Neuronal stem cell (in vitro differentiated cells): Measurements from ENCODE around the gene ERH.

Experiments used
- DNase-seq: peaks from one replicate; pipeline ENCODE4 v3.0.0-alpha.2; 2013; ENCODE audit warnings: low spot score
- H2AFZ ChIP-seq: one replicate; pipeline ENCODE4 v1.6.1; 2013; ENCODE audit warnings: mild to moderate bottlenecking, low read length, inconsistent platforms
- H2AK5ac ChIP-seq: 2 replicates; pipeline ENCODE4 v1.6.1; 2013; ENCODE audit warnings: low read depth, mild to moderate bottlenecking, inconsistent platforms, low read length, moderate library complexity, mixed read lengths
- H2BK120ac ChIP-seq: 2 replicates; pipeline ENCODE4 v1.6.1; 2013; ENCODE audit warnings: low read depth, mild to moderate bottlenecking, inconsistent platforms, low read length, moderate library complexity, mixed read lengths
- H2BK12ac ChIP-seq: one replicate; pipeline ENCODE4 v1.6.1; 2013; ENCODE audit warnings: low read length, inconsistent platforms
- H2BK15ac ChIP-seq: 2 replicates; pipeline ENCODE4 v1.6.1; 2013; ENCODE audit warnings: mild to moderate bottlenecking, low read length, inconsistent platforms, mixed read lengths
- H2BK5ac ChIP-seq: one replicate; pipeline ENCODE4 v1.6.1; 2013; ENCODE audit warnings: inconsistent platforms, mild to moderate bottlenecking, low read length, moderate library complexity
- H3K14ac ChIP-seq: one replicate; pipeline ENCODE4 v1.6.1; 2013; ENCODE audit warnings: low read length, inconsistent platforms
- H3K18ac ChIP-seq: 2 replicates; pipeline ENCODE4 v1.6.1; 2013; ENCODE audit warnings: low read length, inconsistent platforms
- H3K23ac ChIP-seq: 2 replicates; pipeline ENCODE4 v1.6.1; 2013; ENCODE audit warnings: low read depth, mild to moderate bottlenecking, mixed read lengths, low read length, inconsistent platforms; ENCODE audit not compliant: poor library complexity
- H3K27ac ChIP-seq: replicated peaks from 3 replicates; pipeline ENCODE4 v1.5.1; 2013; ENCODE audit warnings: low read length, inconsistent platforms
- H3K27me3 ChIP-seq, 3 experiments: 2 replicates each; pipeline ENCODE4 v1.6.1; 2013; ENCODE audit warnings: low read length in 3 of 3, mild to moderate bottlenecking in 2 of 3, inconsistent platforms in 1 of 3, low read depth in 1 of 3, mixed read lengths in 1 of 3, moderate library complexity in 1 of 3; ENCODE audit not compliant: control insufficient read depth in 3 of 3, insufficient read depth in 3 of 3
- H3K36me3 ChIP-seq, 2 donors: replicated peaks in 1 of 2; 2 replicates each; pipeline ENCODE4 v1.6.1; 2013; ENCODE audit warnings: low read length in 2 of 2; ENCODE audit not compliant: control insufficient read depth in 2 of 2, insufficient read depth in 2 of 2
- H3K4ac ChIP-seq: 2 replicates; pipeline ENCODE4 v1.6.1; 2013; ENCODE audit warnings: inconsistent platforms, mild to moderate bottlenecking, low read length, moderate library complexity
- H3K4me1 ChIP-seq, 2 donors: 1 replicate in 1 of 2; 2 replicates in 1 of 2; pipeline ENCODE4 v1.6.1; 2013; ENCODE audit warnings: low read length in 2 of 2, low read depth in 1 of 2; ENCODE audit not compliant: control insufficient read depth in 2 of 2, insufficient read depth in 1 of 2
- H3K4me2 ChIP-seq: one replicate; pipeline ENCODE4 v1.6.1; 2013; ENCODE audit warnings: mild to moderate bottlenecking, low read length, inconsistent platforms; ENCODE audit not compliant: insufficient read depth, poor library complexity, severe bottlenecking
- H3K4me3 ChIP-seq, 2 donors: 2 replicates each; pipeline ENCODE4 v1.5.1; 2013; ENCODE audit warnings: low read length in 2 of 2, mild to moderate bottlenecking in 2 of 2, inconsistent platforms in 1 of 2, moderate library complexity in 1 of 2
- H3K79me1 ChIP-seq: one replicate; pipeline ENCODE4 v1.6.1; 2013; ENCODE audit warnings: low read depth, mild to moderate bottlenecking, inconsistent platforms, low read length, moderate library complexity
- H3K9ac ChIP-seq: one replicate; pipeline ENCODE4 v1.6.1; 2013; ENCODE audit warnings: mild to moderate bottlenecking, low read depth, low read length, inconsistent platforms; ENCODE audit not compliant: poor library complexity
- H3K9me3 ChIP-seq, 2 donors: replicated peaks in 1 of 2; 2 replicates each; pipeline versions ENCODE3 to v1.6.1; 2013; ENCODE audit warnings: low read length in 2 of 2, mild to moderate bottlenecking in 2 of 2, inconsistent platforms in 1 of 2, low read depth in 1 of 2, mixed read lengths in 1 of 2, moderate library complexity in 1 of 2; ENCODE audit not compliant: control insufficient read depth in 2 of 2, insufficient read depth in 1 of 2
- H4K8ac ChIP-seq: one replicate; pipeline ENCODE4 v1.6.1; 2013; ENCODE audit warnings: low read depth, mild to moderate bottlenecking, inconsistent platforms, low read length, moderate library complexity
- H4K91ac ChIP-seq: one replicate; pipeline ENCODE4 v1.6.1; 2013; ENCODE audit warnings: low read length, low read depth, mild to moderate bottlenecking, inconsistent platforms; ENCODE audit not compliant: poor library complexity
- WGBS, 2 donors: extraction: QIAGEN DNeasy Blood & Tissue Kit; methylation state at CpG; one replicate each; pipeline ENCODE4 v1.1.7; 2013; ENCODE audit warnings: missing lambda C conversion rate in 2 of 2, mixed read lengths in 1 of 2; ENCODE audit not compliant: insufficient read length in 2 of 2, insufficient replicate concordance in 1 of 2; ENCODE audit errors: extremely low coverage in 2 of 2; 5-methylcytosine and 5-hydroxymethylcytosine counted together

The ERH gene

DNA sequence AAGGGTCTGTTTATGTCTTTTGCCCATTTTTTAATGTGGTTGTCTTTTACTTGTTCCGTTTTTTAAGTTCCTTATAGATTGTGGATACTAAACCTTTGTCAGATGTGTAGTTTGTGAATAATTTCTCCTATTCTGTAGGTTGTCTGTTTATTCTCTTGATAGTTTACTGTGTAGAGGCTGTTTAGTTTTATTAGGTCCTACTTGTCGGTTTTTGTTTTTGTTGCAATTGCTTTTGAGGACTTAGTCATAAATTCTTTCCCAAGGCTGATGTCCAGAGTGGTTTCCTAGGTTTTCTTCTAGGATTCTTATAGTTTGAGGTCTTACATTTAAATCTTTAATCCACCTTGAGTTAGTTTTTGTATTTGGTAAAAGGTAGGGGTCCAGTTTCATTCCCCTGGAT, 34.3 kb upstream of the ERH start:
- Histone ChIP-seq H3K27me3 (no peaks in the 10 kb centered on the region), H3K18ac (no peak overlapping the region), H2AK5ac (no peak overlapping the region), H2BK15ac (no peak overlapping the region), H3K4ac (no peak overlapping the region), H3K79me1 (no peaks in the 10 kb centered on the region), H3K4me2 (no peak overlapping the region), H3K9ac (no peak overlapping the region), H2BK12ac (no peak overlapping the region), H3K14ac (no peak overlapping the region), H3K9me3 (peaks cover 0 to 15% of the 10 kb centered on the region in 2 donors), H3K4me1 (no peaks in the 10 kb centered on the region), H2AFZ (no peak overlapping the region), H3K27ac (no peak overlapping the region), H3K36me3 (peaks cover 0 to 20% of the 10 kb centered on the region in 2 donors), H4K8ac (no peak overlapping the region), H4K91ac (no peak overlapping the region), H2BK120ac (no peak overlapping the region), H3K23ac (no peak overlapping the region), H2BK5ac (no peak overlapping the region), H3K4me3 (no peak overlapping the region)
- WGBS, 2 donors, result no CpG with 5 or more reads among the region's 2 CpGs
- no peak for DNase-seq

DNA sequence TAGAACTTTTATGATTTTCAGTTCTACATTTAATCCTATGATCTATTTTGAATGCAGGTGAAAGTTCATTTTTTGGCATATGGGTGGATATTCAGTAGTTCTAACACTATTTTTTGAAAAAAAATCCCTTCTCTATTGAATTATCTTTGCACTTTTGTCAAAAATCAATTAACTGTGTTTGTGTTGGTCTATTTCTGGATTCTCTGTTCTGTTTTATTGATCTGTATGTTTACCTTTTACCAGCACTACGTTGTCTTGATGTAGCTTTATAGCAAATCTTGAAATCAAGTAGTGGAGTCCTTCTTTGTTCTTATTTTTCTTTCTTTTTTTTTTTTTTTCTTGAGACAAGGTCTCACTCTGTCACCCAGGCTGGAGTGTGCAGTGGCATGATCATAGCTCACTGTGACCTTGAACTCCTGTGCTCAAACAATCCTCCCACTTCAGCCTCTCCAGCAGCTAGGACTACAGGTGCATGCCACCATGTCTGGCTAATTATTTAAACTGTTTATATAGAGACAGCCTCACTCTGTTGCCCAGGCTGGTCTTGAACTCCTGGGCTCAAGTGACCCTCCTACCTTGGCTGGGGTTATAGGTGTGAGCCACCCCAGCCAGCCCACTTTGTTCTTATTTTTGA, 32.3 kb upstream of the ERH start:
- peaks cover 7 to 39% of the 10 kb centered on the region in 2 donors for H3K36me3 ChIP-seq
- WGBS, 2 donors, result no CpG with 5 or more reads among the region's 1 CpG
- H3K4me2 ChIP-seq, result no peak overlapping the region
- H2BK120ac ChIP-seq, result no peak overlapping the region
- no peak overlapping the region for H3K14ac ChIP-seq
- H2BK5ac ChIP-seq, result no peak overlapping the region
- no peak overlapping the region for H2BK12ac ChIP-seq
- no peak overlapping the region for H3K4me3 ChIP-seq
- no peak overlapping the region for H3K23ac ChIP-seq
- no peak overlapping the region for H3K9ac ChIP-seq
- H3K27ac ChIP-seq, result no peak overlapping the region
- no peak overlapping the region for H2AFZ ChIP-seq
- H4K8ac ChIP-seq, result no peak overlapping the region
- no peaks in the 10 kb centered on the region for H3K79me1 ChIP-seq
- no peak overlapping the region for H2AK5ac ChIP-seq
- no peak overlapping the region for H3K18ac ChIP-seq
- no peaks in the 10 kb centered on the region for H3K4me1 ChIP-seq
- DNase-seq, result no peak
- no peak overlapping the region for H2BK15ac ChIP-seq
- H3K4ac ChIP-seq, result no peak overlapping the region
- H3K27me3 ChIP-seq, result no peaks in the 10 kb centered on the region
- peaks cover 0 to 15% of the 10 kb centered on the region in 2 donors for H3K9me3 ChIP-seq
- H4K91ac ChIP-seq, result no peak overlapping the region

DNA sequence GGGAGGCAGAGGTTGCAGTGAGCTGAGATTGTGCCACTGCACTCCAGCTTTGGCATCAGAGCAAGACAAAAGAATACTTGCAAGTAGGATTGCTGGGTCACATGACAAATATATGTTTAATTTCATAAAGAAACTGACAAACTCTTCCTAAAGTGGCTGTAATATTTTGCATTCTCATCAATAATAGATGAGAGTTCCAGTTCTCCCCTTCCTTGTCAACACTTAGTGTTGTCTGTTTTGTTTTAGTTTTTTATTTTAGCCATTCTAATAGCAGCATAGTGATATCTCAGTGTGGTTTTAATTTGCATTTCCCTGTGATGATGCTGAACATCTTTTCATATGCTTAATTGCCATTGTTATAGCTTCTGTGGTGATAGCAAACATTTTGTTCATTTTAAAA, 31.5 kb upstream of the ERH start:
- Histone ChIP-seq H3K27me3 (no peaks in the 10 kb centered on the region), H3K23ac (no peak overlapping the region), H4K8ac (no peak overlapping the region), H3K9me3 (peaks cover 0 to 15% of the 10 kb centered on the region in 2 donors), H2BK12ac (no peak overlapping the region), H2BK15ac (no peak overlapping the region), H3K4me2 (no peak overlapping the region), H2AFZ (no peak overlapping the region), H4K91ac (no peak overlapping the region), H3K9ac (no peak overlapping the region), H3K4me3 (no peak overlapping the region), H3K36me3 (peaks cover 7 to 47% of the 10 kb centered on the region in 2 donors), H2AK5ac (no peak overlapping the region), H2BK120ac (no peak overlapping the region), H3K4ac (no peak overlapping the region), H3K18ac (no peak overlapping the region), H3K79me1 (no peaks in the 10 kb centered on the region), H2BK5ac (no peak overlapping the region), H3K27ac (no peak overlapping the region), H3K4me1 (no peaks in the 10 kb centered on the region), H3K14ac (no peak overlapping the region)
- no peak for DNase-seq

DNA sequence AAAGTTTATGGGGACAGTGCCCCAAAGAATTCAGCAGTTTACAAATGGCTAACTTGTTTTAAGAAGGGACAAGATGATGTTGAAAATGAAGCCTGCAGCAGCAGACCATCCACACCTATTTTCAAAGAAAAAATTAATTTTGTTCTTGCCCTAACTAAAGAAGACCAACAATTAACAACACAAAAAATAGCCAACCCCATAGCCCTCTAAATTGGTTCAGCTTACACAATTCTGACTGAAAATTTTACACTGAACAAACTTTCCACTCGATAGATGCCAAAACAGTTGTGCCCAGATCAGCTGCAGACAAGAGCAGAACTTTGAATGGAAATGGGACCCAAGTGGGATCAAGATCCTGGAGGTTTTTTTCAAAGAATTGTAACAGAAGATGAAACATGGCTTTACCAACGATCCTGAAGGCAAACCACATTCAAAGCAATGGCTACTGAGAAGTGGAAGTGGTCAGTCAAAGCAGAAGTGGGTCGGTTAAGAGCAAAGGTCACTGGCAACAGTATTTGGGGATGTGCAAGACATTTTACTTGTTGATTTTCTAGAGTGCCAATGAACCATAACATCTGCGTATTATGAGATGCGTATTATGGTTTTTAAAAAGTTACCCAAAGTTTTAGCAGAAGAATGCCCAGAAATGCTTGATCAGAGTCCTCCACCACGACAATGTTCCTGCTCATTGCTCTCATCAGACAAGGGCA, 30.3 kb upstream of the ERH start:
- H2AFZ ChIP-seq, result no peak overlapping the region
- no peaks in the 10 kb centered on the region for H3K4me1 ChIP-seq
- peaks cover 7 to 58% of the 10 kb centered on the region in 2 donors for H3K36me3 ChIP-seq
- no peak overlapping the region for H3K27ac ChIP-seq
- peaks cover 0 to 15% of the 10 kb centered on the region in 2 donors for H3K9me3 ChIP-seq
- H3K79me1 ChIP-seq, result no peaks in the 10 kb centered on the region
- H4K8ac ChIP-seq, result no peak overlapping the region
- no CpG with 5 or more reads among the region's 6 CpGs for WGBS, 2 donors
- no peak overlapping the region for H3K23ac ChIP-seq
- H2BK5ac ChIP-seq, result no peak overlapping the region
- H3K27me3 ChIP-seq, result no peaks in the 10 kb centered on the region
- H2AK5ac ChIP-seq, result no peak overlapping the region
- no peak overlapping the region for H3K14ac ChIP-seq
- H3K4me3 ChIP-seq, result no peak overlapping the region
- no peak overlapping the region for H2BK120ac ChIP-seq
- H3K9ac ChIP-seq, result no peak overlapping the region
- H3K4ac ChIP-seq, result no peak overlapping the region
- no peak overlapping the region for H2BK15ac ChIP-seq
- no peak overlapping the region for H3K4me2 ChIP-seq
- no peak overlapping the region for H4K91ac ChIP-seq
- no peak overlapping the region for H2BK12ac ChIP-seq
- no peak for DNase-seq
- no peak overlapping the region for H3K18ac ChIP-seq
